SK-N-SH (cell line): Measurements from ENCODE around the gene L3MBTL1. TPM values are rescaled to one million over a fixed set of nuclear protein-coding genes. Genes with fewer than 3 reads are reported as not detected.

Source experiments
- CTCF ChIA-PET: fragments of 300-600, 350-600 bp; formaldehyde crosslinking; extraction: SDS; loops from one replicate; lab custom pipeline; 2021; lab: Yijun Ruan, JAX
- POLR2A ChIA-PET: fragments of 350-600 bp; sonication (Branson Sonifier 250); formaldehyde crosslinking; extraction: SDS; loops from one replicate; lab custom pipeline; 2020; ENCODE audit warnings: antibody characterized with exemption, inconsistent platforms; lab: Yijun Ruan, JAX
- DNase-seq: peaks from one replicate; pipeline ENCODE4 v3.0.0; 2012
- H2AFZ ChIP-seq: fragments of 200-600 bp; sonication (generic); 2 replicates; pipeline ENCODE4 v1.8.1; 2016; ENCODE audit warnings: antibody characterized with exemption, mild to moderate bottlenecking, low read depth
- H3F3A ChIP-seq: fragments of 200-600 bp; sonication (generic); replicated peaks from 2 replicates; pipeline ENCODE3; 2016; ENCODE audit warnings: antibody characterized with exemption, mild to moderate bottlenecking; ENCODE audit not compliant: insufficient read depth
- H3K27ac ChIP-seq, 2 experiments: fragments of 200-500 bp in 1 of 2; fragments of 200-600 bp in 1 of 2; sonication (Bioruptor generic) in 1 of 2; sonication (generic), shearing (Covaris generic) in 1 of 2; 2 replicates each; pipeline versions ENCODE4 v1.5.1 to v1.6.1; 2014 to 2016; ENCODE audit warnings: low read depth in 2 of 2, inconsistent platforms in 1 of 2, low read length in 1 of 2, mild to moderate bottlenecking in 1 of 2, mixed read lengths in 1 of 2
- H3K27me3 ChIP-seq: fragments of 200-600 bp; sonication (generic), shearing (Covaris generic); 2 replicates; pipeline ENCODE4 v1.6.1; 2016; ENCODE audit warnings: mixed run types; ENCODE audit not compliant: insufficient read depth
- H3K36me3 ChIP-seq, 2 experiments: fragments of 200-500 bp in 1 of 2; fragments of 200-600 bp in 1 of 2; sonication (Bioruptor generic) in 1 of 2; sonication (generic) in 1 of 2; replicated peaks in 1 of 2; 2 replicates each; pipeline versions ENCODE3 to v1.5.1; 2014 to 2016; ENCODE audit warnings: low read length in 1 of 2, mild to moderate bottlenecking in 1 of 2; ENCODE audit not compliant: insufficient read depth in 2 of 2, control insufficient read depth in 1 of 2
- H3K4me1 ChIP-seq, 2 experiments: fragments of 200-500 bp in 1 of 2; fragments of 200-600 bp in 1 of 2; sonication (Bioruptor generic) in 1 of 2; sonication (generic), shearing (Covaris generic) in 1 of 2; 2 replicates each; pipeline versions ENCODE4 v1.5.1 to v1.6.1; 2014 to 2016; ENCODE audit warnings: low read depth in 1 of 2, low read length in 1 of 2, mixed run types in 1 of 2; ENCODE audit not compliant: insufficient read depth in 2 of 2, control insufficient read depth in 1 of 2
- H3K4me2 ChIP-seq: fragments of 200-600 bp; sonication (generic), shearing (Covaris generic); 2 replicates; pipeline ENCODE4 v1.6.1; 2017; ENCODE audit warnings: mixed run types
- H3K4me3 ChIP-seq, 2 experiments: fragments of 200-500 bp in 1 of 2; fragments of 200-600 bp in 1 of 2; sonication (Bioruptor generic) in 1 of 2; sonication (generic), shearing (Covaris generic) in 1 of 2; 2 replicates each; pipeline versions ENCODE4 v1.5.1 to v1.8.1; 2014 to 2016; ENCODE audit warnings: low read depth in 2 of 2, inconsistent platforms in 1 of 2, low read length in 1 of 2, mild to moderate bottlenecking in 1 of 2, mixed read lengths in 1 of 2, moderate library complexity in 1 of 2
- H3K79me2 ChIP-seq: fragments of 200-600 bp; sonication (generic); 2 replicates; pipeline ENCODE4 v1.8.1; 2017; ENCODE audit warnings: mild to moderate bottlenecking; ENCODE audit not compliant: insufficient read depth
- H3K9ac ChIP-seq: fragments of 200-600 bp; sonication (generic); 2 replicates; pipeline ENCODE4 v1.6.1; 2017; ENCODE audit warnings: mixed run types
- H3K9me2 ChIP-seq: fragments of 200-600 bp; sonication (generic); 2 replicates; pipeline ENCODE4 v1.6.1; 2017; ENCODE audit warnings: mixed run types
- H3K9me3 ChIP-seq: fragments of 200-600 bp; sonication (generic); 2 replicates; pipeline ENCODE4 v1.6.1; 2017; ENCODE audit warnings: mixed run types, mild to moderate bottlenecking, moderate library complexity
- H4K20me1 ChIP-seq: fragments of 200-600 bp; sonication (generic); 2 replicates; pipeline ENCODE4 v1.6.1; 2017; ENCODE audit warnings: mild to moderate bottlenecking, mixed run types; ENCODE audit not compliant: insufficient read depth
- CHD2 ChIP-seq: fragments of 150-350 bp; IDR thresholded peaks from 2 replicates; pipeline ENCODE4 v1.6.1; 2018; ENCODE audit warnings: low read length; ENCODE audit not compliant: partially characterized antibody
- CTCF ChIP-seq: fragments of 200-600 bp; sonication (generic); IDR thresholded peaks from 2 replicates; pipeline ENCODE4 v1.6.1; 2017; ENCODE audit warnings: antibody characterized with exemption, mild to moderate bottlenecking, moderate library complexity
- EP300 ChIP-seq, 2 experiments: IDR thresholded peaks; 2 replicates each; pipeline versions ENCODE4 v1.4.0 to v1.6.1; 2012; ENCODE audit warnings: borderline replicate concordance in 1 of 2, low read depth in 1 of 2, low read length in 1 of 2
- FOSL2 ChIP-seq: IDR thresholded peaks from 2 replicates; pipeline ENCODE4 v1.4.0; 2012; ENCODE audit warnings: low read depth, mild to moderate bottlenecking, moderate library complexity, borderline replicate concordance
- FOXJ3 ChIP-seq: sonication (generic); formaldehyde crosslinking; IDR thresholded peaks from 2 replicates; pipeline ENCODE4 v1.5.1; 2020; ENCODE audit warnings: mild to moderate bottlenecking, missing genetic modification reagents
- FOXM1 ChIP-seq: IDR thresholded peaks from 2 replicates; pipeline ENCODE4 v1.4.0; 2012; ENCODE audit warnings: low read depth, mild to moderate bottlenecking
- GABPA ChIP-seq: IDR thresholded peaks from 2 replicates; pipeline ENCODE4 v1.4.0; 2012; ENCODE audit warnings: low read depth, mild to moderate bottlenecking
- MAX ChIP-seq: IDR thresholded peaks from 2 replicates; pipeline ENCODE4 v1.4.0; 2012; ENCODE audit warnings: low read depth
- MEF2A ChIP-seq: IDR thresholded peaks from 2 replicates; pipeline ENCODE4 v1.4.0; 2012; ENCODE audit warnings: low read depth, borderline replicate concordance
- MXI1 ChIP-seq: IDR thresholded peaks from 2 replicates; pipeline ENCODE4 v1.6.1; 2012; ENCODE audit warnings: mild to moderate bottlenecking, low read depth, low read length, improper control_type of control experiment
- NFIC ChIP-seq: IDR thresholded peaks from 2 replicates; pipeline ENCODE4 v1.4.0; 2012; ENCODE audit warnings: borderline replicate concordance
- RAD21 ChIP-seq: IDR thresholded peaks from 2 replicates; pipeline ENCODE4 v1.6.1; 2012; ENCODE audit warnings: mild to moderate bottlenecking, low read length
- RCOR1 ChIP-seq: fragments of 150-350 bp; IDR thresholded peaks from 2 replicates; pipeline ENCODE4 v1.6.1; 2017; ENCODE audit warnings: antibody characterized with exemption, low read length
- REST ChIP-seq: IDR thresholded peaks from 2 replicates; pipeline ENCODE4 v1.6.1; 2012; ENCODE audit warnings: mild to moderate bottlenecking, low read depth, low read length, moderate library complexity
- RFX5 ChIP-seq: IDR thresholded peaks from 2 replicates; pipeline ENCODE4 v1.6.1; 2012; ENCODE audit warnings: mild to moderate bottlenecking, improper control_type of control experiment, low read length
- RXRA ChIP-seq: IDR thresholded peaks from 2 replicates; pipeline ENCODE4 v1.4.0; 2012; ENCODE audit warnings: low read depth, mild to moderate bottlenecking, borderline replicate concordance
- SIN3A ChIP-seq: IDR thresholded peaks from 2 replicates; pipeline ENCODE4 v1.6.1; 2012; ENCODE audit warnings: low read depth, mild to moderate bottlenecking, low read length, moderate library complexity, borderline replicate concordance
- TAF1 ChIP-seq: IDR thresholded peaks from 2 replicates; pipeline ENCODE4 v1.6.1; 2012; ENCODE audit warnings: low read depth, mild to moderate bottlenecking, low read length, moderate library complexity, borderline replicate concordance
- TEAD4 ChIP-seq: IDR thresholded peaks from 2 replicates; pipeline ENCODE4 v1.4.0; 2012; ENCODE audit warnings: mild to moderate bottlenecking, borderline replicate concordance; ENCODE audit not compliant: insufficient read depth
- USF2 ChIP-seq: fragments of 150-350 bp; IDR thresholded peaks from 2 replicates; pipeline ENCODE4 v1.6.1; 2017; ENCODE audit warnings: antibody characterized with exemption, low read length, low read depth, borderline replicate concordance
- YY1 ChIP-seq: IDR thresholded peaks from 2 replicates; pipeline ENCODE4 v1.4.0; 2012; ENCODE audit warnings: low read depth, mild to moderate bottlenecking
- WGBS: methylation state at CpG from one replicate; pipeline ENCODE4 v1.1.6; 2017; ENCODE audit warnings: low lambda C conversion rate; 5-methylcytosine and 5-hydroxymethylcytosine counted together
- polyA plus RNA-seq, 3 experiments: library from polyadenylated mRNA; depleted of rRNA; stranded (reverse); fragments of >200 nt; gene quantifications; 2 replicates each; pipeline ENCODE4 v1.2.3, GENCODE V29; 2012

Gene L3MBTL1
- polyA plus RNA-seq, 1 of the 3 experiments (the other 2 are of a cell fraction): 8.9 TPM

- TF ChIP-seq CHD2: no peak
These were observed 53.5 kb downstream of the L3MBTL1 start (continued) for GRCh38 chr20:43560974-43561373.

GRCh38 chr20:43563429-43563828, 55.9 kb downstream of the L3MBTL1 start:
- Histone ChIP-seq H2AFZ (no peak overlapping the region), H4K20me1 (no peaks in the 10 kb centered on the region), H3K9me2 (no peaks in the 10 kb centered on the region), H3K9me3 (no peaks in the 10 kb centered on the region), H3F3A (no peaks in the 10 kb centered on the region), H3K36me3 (no peaks in the 10 kb centered on the region), H3K79me2 (no peaks in the 10 kb centered on the region), H3K9ac (no peak overlapping the region), H3K27ac (no peak overlapping the region), H3K4me1 (peaks cover 2 to 3% of the 10 kb centered on the region in 2 experiments; a peak in 1 of 4 replicates), H3K4me2 (no peak overlapping the region)
- no peak for DNase-seq
- ChIA-PET POLR2A (no interaction called here), CTCF (no interaction called here)
- 48% methylated on average over 3 of the region's 3 CpGs for WGBS
- no peak for TF ChIP-seq SIN3A
- TF ChIP-seq MXI1: no peak
- no peak for TF ChIP-seq FOSL2
- TF ChIP-seq RAD21: 0 out of 2 replicates have a peak, but pooled peaks have one; percentile 20
- TF ChIP-seq FOXJ3 (CRISPR knock-in tag): no peak
- TF ChIP-seq, all 33 proteins: peak for 1
- Histone ChIP-seq H3K27me3 (no peaks in the 10 kb centered on the region), H3K4me3 (no peak overlapping the region)

- ChIA-PET CTCF (no interaction called here), POLR2A (no interaction called here)
- Histone ChIP-seq H4K20me1 (no peaks in the 10 kb centered on the region), H3K9me3 (no peaks in the 10 kb centered on the region), H3K36me3 (no peaks in the 10 kb centered on the region), H3K4me1 (peaks cover 0 to 3% of the 10 kb centered on the region in 2 experiments; a peak in 1 of 4 replicates), H3K4me3 (no peak overlapping the region), H3K79me2 (no peaks in the 10 kb centered on the region), H3F3A (no peaks in the 10 kb centered on the region), H3K27ac (no peak overlapping the region), H3K4me2 (no peak overlapping the region), H3K9ac (no peak overlapping the region), H2AFZ (no peak overlapping the region), H3K27me3 (no peaks in the 10 kb centered on the region), H3K9me2 (no peaks in the 10 kb centered on the region)
- 89% methylated on average over 6 of the region's 7 CpGs for WGBS
- no peak for DNase-seq
- TF ChIP-seq CHD2 (no peak), CTCF (no peak), USF2 (no peak), REST (no peak), RXRA (no peak), RCOR1 (no peak), EP300 (IDR thresholded peaks at IDR 0.05; ENCODE audit: borderline replicate concordance in 1 of 2, low read depth in 1 of 2, low read length in 1 of 2) (no peak), TAF1 (no peak), MAX (no peak), SIN3A (no peak), GABPA (no peak), YY1 (no peak), MEF2A (no peak), NFIC (no peak), FOXM1 (no peak), RFX5 (no peak), TEAD4 (no peak)
These were observed 56.5 kb downstream of the L3MBTL1 start for GRCh38 chr20:43563991-43564390.
